GM06990 (cell line): Measurements from ENCODE around the gene MUC4.

Source experiments
- DNase-seq: peaks from one replicate; pipeline ENCODE4 v3.0.0-alpha.2; 2011; ENCODE audit not compliant: insufficient read length; ENCODE audit errors: extremely low read depth
- H3K27me3 ChIP-seq: replicated peaks from 2 replicates; pipeline ENCODE4 v1.6.0; 2011; ENCODE audit warnings: low read length; ENCODE audit not compliant: control insufficient read depth, insufficient read depth
- H3K36me3 ChIP-seq: 2 replicates; pipeline ENCODE4 v1.5.1; 2011; ENCODE audit warnings: low read length; ENCODE audit not compliant: control insufficient read depth, insufficient read depth
- H3K4me3 ChIP-seq: replicated peaks from 2 replicates; pipeline ENCODE4 v1.5.1; 2011; ENCODE audit warnings: low read depth, mild to moderate bottlenecking, control low read depth, low read length
- TF ChIP-seq, protein P1 (sequence below): IDR thresholded peaks from 2 replicates; pipeline ENCODE4 v1.5.1; 2011; ENCODE audit warnings: low read length, control low read depth, mild to moderate bottlenecking, inconsistent platforms; ENCODE audit not compliant: insufficient read depth, poor library complexity, severe bottlenecking

MUC4 gene

GRCh38 chr3:195763843-195764825 is 47.6 kb downstream of the MUC4 start:
- H3K27me3 ChIP-seq, result no peaks in the 10 kb centered on the region
- H3K36me3 ChIP-seq, result no peaks in the 10 kb centered on the region
- H3K4me3 ChIP-seq, result no peak overlapping the region
- TF ChIP-seq, protein P1, sequence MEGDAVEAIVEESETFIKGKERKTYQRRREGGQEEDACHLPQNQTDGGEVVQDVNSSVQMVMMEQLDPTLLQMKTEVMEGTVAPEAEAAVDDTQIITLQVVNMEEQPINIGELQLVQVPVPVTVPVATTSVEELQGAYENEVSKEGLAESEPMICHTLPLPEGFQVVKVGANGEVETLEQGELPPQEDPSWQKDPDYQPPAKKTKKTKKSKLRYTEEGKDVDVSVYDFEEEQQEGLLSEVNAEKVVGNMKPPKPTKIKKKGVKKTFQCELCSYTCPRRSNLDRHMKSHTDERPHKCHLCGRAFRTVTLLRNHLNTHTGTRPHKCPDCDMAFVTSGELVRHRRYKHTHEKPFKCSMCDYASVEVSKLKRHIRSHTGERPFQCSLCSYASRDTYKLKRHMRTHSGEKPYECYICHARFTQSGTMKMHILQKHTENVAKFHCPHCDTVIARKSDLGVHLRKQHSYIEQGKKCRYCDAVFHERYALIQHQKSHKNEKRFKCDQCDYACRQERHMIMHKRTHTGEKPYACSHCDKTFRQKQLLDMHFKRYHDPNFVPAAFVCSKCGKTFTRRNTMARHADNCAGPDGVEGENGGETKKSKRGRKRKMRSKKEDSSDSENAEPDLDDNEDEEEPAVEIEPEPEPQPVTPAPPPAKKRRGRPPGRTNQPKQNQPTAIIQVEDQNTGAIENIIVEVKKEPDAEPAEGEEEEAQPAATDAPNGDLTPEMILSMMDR, result no peak
- DNase-seq, result no peak

GRCh38 chr3:195763076-195763830 is 48.5 kb downstream of the MUC4 start:
- Histone ChIP-seq H3K36me3 (no peaks in the 10 kb centered on the region), H3K4me3 (no peak overlapping the region), H3K27me3 (no peaks in the 10 kb centered on the region)
- no peak for DNase-seq
- TF ChIP-seq, protein P1, result no peak

DNA sequence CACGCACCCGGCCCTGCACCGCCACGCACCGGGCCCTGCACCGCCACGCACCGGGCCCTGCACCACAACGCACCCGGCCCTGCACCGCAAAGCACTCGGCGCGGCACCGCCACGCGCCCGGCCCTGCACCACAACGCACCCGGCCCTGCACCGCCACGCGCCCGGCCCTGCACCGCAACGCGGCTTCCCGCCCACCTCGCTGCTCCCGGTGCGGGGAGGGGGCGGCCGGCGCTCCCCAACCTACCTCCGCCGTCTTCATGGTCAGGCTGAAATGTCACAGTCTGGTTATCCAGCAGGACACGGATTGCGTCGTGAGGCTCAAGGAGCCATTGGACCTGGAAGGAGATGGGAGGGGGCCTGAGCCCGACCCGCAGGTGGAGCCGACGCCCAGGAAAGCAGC is 49.1 kb downstream of the MUC4 start:
- no peaks in the 10 kb centered on the region for H3K36me3 ChIP-seq
- no peak overlapping the region for H3K4me3 ChIP-seq
- DNase-seq, result no peak
- no peaks in the 10 kb centered on the region; the same call in 1 of the 2 replicates for H3K27me3 ChIP-seq
- TF ChIP-seq, protein P1, result no peak

GRCh38 chr3:195762249-195762585 is 49.5 kb downstream of the MUC4 start:
- TF ChIP-seq, protein P1, result no peak
- Histone ChIP-seq H3K4me3 (no peak overlapping the region), H3K36me3 (no peaks in the 10 kb centered on the region), H3K27me3 (no peaks in the 10 kb centered on the region; the same call in 1 of the 2 replicates)
- DNase-seq, result no peak

- H3K36me3 ChIP-seq, result no peaks in the 10 kb centered on the region
- DNase-seq, result no peak
- no peaks in the 10 kb centered on the region; the same call in none of the 2 replicates for H3K27me3 ChIP-seq
- TF ChIP-seq, protein P1, result no peak
- H3K4me3 ChIP-seq, result no peak overlapping the region
Measured at GRCh38 chr3:195761567-195762248, 50.0 kb downstream of the MUC4 start.
